ENCODE data around the gene SEPTIN8.

DNA sequence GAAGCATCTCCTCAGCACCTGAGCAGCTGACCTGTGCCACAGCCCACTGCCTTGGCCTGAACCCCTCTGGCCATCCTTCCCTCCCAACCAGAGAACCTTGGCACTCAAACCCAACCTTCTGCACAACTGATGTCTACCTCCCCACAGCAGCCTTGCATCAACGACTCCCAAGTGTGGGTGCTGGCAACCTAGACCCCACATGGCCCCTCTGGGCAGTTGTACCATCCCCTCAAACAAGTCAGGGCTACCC lies 10.3 kb downstream of the SEPTIN8 start:
- TF ChIP-seq, protein P1, sequence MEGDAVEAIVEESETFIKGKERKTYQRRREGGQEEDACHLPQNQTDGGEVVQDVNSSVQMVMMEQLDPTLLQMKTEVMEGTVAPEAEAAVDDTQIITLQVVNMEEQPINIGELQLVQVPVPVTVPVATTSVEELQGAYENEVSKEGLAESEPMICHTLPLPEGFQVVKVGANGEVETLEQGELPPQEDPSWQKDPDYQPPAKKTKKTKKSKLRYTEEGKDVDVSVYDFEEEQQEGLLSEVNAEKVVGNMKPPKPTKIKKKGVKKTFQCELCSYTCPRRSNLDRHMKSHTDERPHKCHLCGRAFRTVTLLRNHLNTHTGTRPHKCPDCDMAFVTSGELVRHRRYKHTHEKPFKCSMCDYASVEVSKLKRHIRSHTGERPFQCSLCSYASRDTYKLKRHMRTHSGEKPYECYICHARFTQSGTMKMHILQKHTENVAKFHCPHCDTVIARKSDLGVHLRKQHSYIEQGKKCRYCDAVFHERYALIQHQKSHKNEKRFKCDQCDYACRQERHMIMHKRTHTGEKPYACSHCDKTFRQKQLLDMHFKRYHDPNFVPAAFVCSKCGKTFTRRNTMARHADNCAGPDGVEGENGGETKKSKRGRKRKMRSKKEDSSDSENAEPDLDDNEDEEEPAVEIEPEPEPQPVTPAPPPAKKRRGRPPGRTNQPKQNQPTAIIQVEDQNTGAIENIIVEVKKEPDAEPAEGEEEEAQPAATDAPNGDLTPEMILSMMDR (IDR thresholded peaks at IDR 0.05), result no peak
- TF ChIP-seq ZFX (IDR thresholded peaks at IDR 0.05; ENCODE audit: borderline replicate concordance), result no peak

Data from 22Rv1 (cell line).